Left lung (tissue), 10 donors: ENCODE measurements around the gene PPP1R36. TPM values are rescaled to one million over a fixed set of nuclear protein-coding genes. Genes with fewer than 3 reads are reported as not detected.

Experiments used
- ATAC-seq: fragments of 200-7000 bp; cut with Tn5 transposase; one replicate; pipeline ENCODE4 v1.9.1; 2020; ENCODE audit warnings: moderate library complexity
- DNase-seq, 4 donors: peaks; one replicate each; pipeline ENCODE4 v3.0.0-alpha.2; 2013 to 2020
- H3K27ac ChIP-seq, 2 donors: fragments of 200-600 bp; sonication (generic) in 1 of 2; one replicate each; pipeline versions ENCODE4 v1.5.0 to v1.8.0; 2020 to 2021
- H3K27me3 ChIP-seq, 2 donors: fragments of 200-600 bp; sonication (generic) in 1 of 2; one replicate each; pipeline versions ENCODE4 v1.5.0 to v1.8.0; 2020 to 2021
- H3K36me3 ChIP-seq, 2 donors: fragments of 200-600 bp; sonication (generic) in 1 of 2; one replicate each; pipeline versions ENCODE4 v1.5.0 to v1.8.0; 2020 to 2021
- H3K4me1 ChIP-seq, 2 donors: fragments of 200-600 bp; one replicate each; pipeline ENCODE4 v1.8.0; 2021
- H3K4me3 ChIP-seq, 2 donors: fragments of 200-600 bp; sonication (generic) in 1 of 2; one replicate each; pipeline versions ENCODE4 v1.5.0 to v1.8.0; 2020 to 2021; ENCODE audit warnings: mild to moderate bottlenecking in 1 of 2
- H3K9me3 ChIP-seq, 2 donors: fragments of 200-600 bp; sonication (generic) in 1 of 2; one replicate each; pipeline versions ENCODE4 v1.5.0 to v1.8.0; 2020 to 2021
- CTCF ChIP-seq, 2 donors: fragments of 200-600 bp; sonication (generic) in 1 of 2; IDR thresholded peaks; one replicate each; pipeline versions ENCODE4 v1.5.0 to v1.8.0; 2021; ENCODE audit warnings: antibody characterized with exemption in 2 of 2
- intact Hi-C, 2 donors: fragments of 100-400 bp; cut with DNase I; formaldehyde crosslinking; loops; one replicate each; pipeline versions ENCODE4 v1.11.2 to v1.14.2; 2022
- polyA plus RNA-seq, 6 donors: library from polyadenylated mRNA; unstranded; fragments of 120-200 nt; gene quantifications; one replicate each; pipeline ENCODE4 v1.2.1, GENCODE V29; 2013; ENCODE audit not compliant: insufficient read length in 6 of 6
- total RNA-seq, 2 donors: library from RNA; stranded (reverse); fragmentation: NEBNext Ultra II Directional; extraction: Animal tissue kit (Norgen Biotek cat#: 25700); gene quantifications; one replicate each; pipeline ENCODE4 v1.2.1, GENCODE V29; 2021
- donor health status: DM: no; HTN: yes; CAD: no.
- donor health status: DM: no; HTN: no; CAD: no.

The PPP1R36 gene
- total and polyA plus RNA-seq, 8 donors, result 0.33 to 2.1 (median 0.74) TPM

GRCh38 chr14:64518229-64518628 lies 31.5 kb upstream of the PPP1R36 start:
- peaks cover 0 to 30% of the 10 kb centered on the region in 2 donors for H3K4me1 ChIP-seq
- ATAC-seq, result no peak
- intact Hi-C loops, result no loop called here

GRCh38 chr14:64520699-64521098 lies 29.1 kb upstream of the PPP1R36 start:
- H3K4me1 ChIP-seq, result peaks cover 0 to 29% of the 10 kb centered on the region in 2 donors
- no peaks in the 10 kb centered on the region for H3K27me3 ChIP-seq
- H3K36me3 ChIP-seq, result peaks cover 0 to 22% of the 10 kb centered on the region in 2 donors
- peak in 1 of 4 donors; percentile 52 for DNase-seq
- H3K27ac ChIP-seq, result no peak overlapping the region
- TF ChIP-seq CTCF (IDR thresholded peaks at IDR 0.05), result no peak
- no peaks in the 10 kb centered on the region for H3K9me3 ChIP-seq
- H3K4me3 ChIP-seq, result no peak overlapping the region
- peak; percentile 45 for ATAC-seq
- intact Hi-C loops, result no loop called here

More at GRCh38 chr14:64518229-64518628, 31.5 kb upstream of the PPP1R36 start:
- no peak for DNase-seq
- TF ChIP-seq CTCF (IDR thresholded peaks at IDR 0.05), result no peak
- Histone ChIP-seq H3K4me3 (no peak overlapping the region), H3K27ac (no peak overlapping the region), H3K27me3 (no peaks in the 10 kb centered on the region), H3K9me3 (no peaks in the 10 kb centered on the region), H3K36me3 (peaks cover 0 to 20% of the 10 kb centered on the region in 2 donors)

- H3K27me3 ChIP-seq, result no peaks in the 10 kb centered on the region
- peaks cover 0 to 24% of the 10 kb centered on the region in 2 donors for H3K4me1 ChIP-seq
- peaks cover 0 to 26% of the 10 kb centered on the region in 2 donors for H3K36me3 ChIP-seq
- ATAC-seq (no peak), DNase-seq (no peak)
- TF ChIP-seq CTCF (IDR thresholded peaks at IDR 0.05), result no peak
- intact Hi-C loops, result no loop called here
- H3K27ac ChIP-seq, result no peak overlapping the region
- no peaks in the 10 kb centered on the region for H3K9me3 ChIP-seq
- no peak overlapping the region for H3K4me3 ChIP-seq
Measured at GRCh38 chr14:64522591-64523355, 27.0 kb upstream of the PPP1R36 start.

- no peak for TF ChIP-seq CTCF (IDR thresholded peaks at IDR 0.05)
- intact Hi-C loops, result no loop called here
- ATAC-seq, result no peak
Measured at GRCh38 chr14:64525354-64525753, 24.4 kb upstream of the PPP1R36 start.

GRCh38 chr14:64531567-64531966 lies 18.2 kb upstream of the PPP1R36 start:
- H3K4me1 ChIP-seq, result no peaks in the 10 kb centered on the region
- ATAC-seq, result no peak
- no peak for TF ChIP-seq CTCF (IDR thresholded peaks at IDR 0.05)
- no peaks in the 10 kb centered on the region for H3K27me3 ChIP-seq
- H3K27ac ChIP-seq, result no peak overlapping the region
- DNase-seq, result no peak
- intact Hi-C loops, result no loop called here
- H3K4me3 ChIP-seq, result no peak overlapping the region
- no peaks in the 10 kb centered on the region for H3K9me3 ChIP-seq
- no peaks in the 10 kb centered on the region for H3K36me3 ChIP-seq

More at GRCh38 chr14:64525354-64525753, 24.4 kb upstream of the PPP1R36 start:
- Histone ChIP-seq H3K27me3 (no peaks in the 10 kb centered on the region), H3K9me3 (no peaks in the 10 kb centered on the region), H3K4me1 (peaks cover 0 to 13% of the 10 kb centered on the region in 2 donors), H3K27ac (no peak overlapping the region), H3K36me3 (peaks cover 0 to 26% of the 10 kb centered on the region in 2 donors), H3K4me3 (no peak overlapping the region)
- DNase-seq, result no peak
